Erythroblast (primary cell): ENCODE measurements around the gene SCRN1.

ENCODE experiments used
- GATA1 ChIP-seq: IDR thresholded peaks from 2 replicates; pipeline ENCODE4 v1.6.1; 2011; ENCODE audit warnings: low read depth, mild to moderate bottlenecking, control low read depth, low read length, moderate library complexity
- POLR2A ChIP-seq: IDR thresholded peaks from 2 replicates; pipeline ENCODE4 v1.6.1; 2011; ENCODE audit warnings: mild to moderate bottlenecking, low read length

DNA sequence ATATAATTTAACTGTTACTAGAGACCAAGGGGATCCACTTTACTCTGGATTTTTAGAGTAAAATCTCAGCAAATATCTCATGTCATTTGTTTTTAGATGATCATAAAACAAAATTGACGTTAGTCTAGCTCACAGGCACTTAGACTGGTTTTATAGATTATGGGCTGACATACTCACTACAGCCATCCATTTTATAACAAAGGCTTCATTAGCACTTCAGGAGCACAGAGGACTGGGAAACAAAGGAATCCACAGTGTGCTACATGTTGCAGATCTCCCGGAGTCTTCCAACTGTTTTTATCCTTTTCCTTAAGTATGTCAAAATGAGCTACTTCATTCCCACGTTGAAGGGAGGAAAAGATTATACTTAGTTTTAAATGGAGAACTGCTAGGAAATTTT, 15.9 kb upstream of the SCRN1 start:
- TF ChIP-seq POLR2A (no peak), GATA1 (no peak)
